SK-N-SH treated with all-trans-retinoic acid at 6 μM for 48 hours (cell line): ENCODE measurements around the gene GCN1.

Experiments
- ATAC-seq: fragments of 200-7000 bp; cut with Tn5 transposase; 3 replicates; pipeline ENCODE4 v1.9.1; 2020; ENCODE audit warnings: mild to moderate bottlenecking, moderate library complexity
- ARNTL ChIP-seq: fragments of 450-650 bp; formaldehyde crosslinking; IDR thresholded peaks from 2 replicates; pipeline ENCODE4 v1.5.0; 2020; ENCODE audit warnings: low read depth, mild to moderate bottlenecking, moderate library complexity, borderline replicate concordance
- BACH2 ChIP-seq: fragments of 250-450 bp; sonication (Bioruptor Pico); IDR thresholded peaks from 2 replicates; pipeline ENCODE4 v1.9.0; 2021; ENCODE audit warnings: mild to moderate bottlenecking, borderline replicate concordance
- CREB5 ChIP-seq: fragments of 250-450 bp; sonication (Bioruptor Pico); IDR thresholded peaks from 2 replicates; pipeline ENCODE4 v1.5.1; 2020; ENCODE audit warnings: low read depth, mild to moderate bottlenecking, moderate library complexity
- CSDC2 ChIP-seq: fragments of 250-450 bp; sonication (Bioruptor Pico); IDR thresholded peaks from 2 replicates; pipeline ENCODE4 v1.5.0; 2020; ENCODE audit warnings: mild to moderate bottlenecking, moderate library complexity
- CSRNP3 ChIP-seq: fragments of 250-450 bp; sonication (Bioruptor Pico); IDR thresholded peaks from 2 replicates; pipeline ENCODE4 v1.5.1; 2021; ENCODE audit warnings: mild to moderate bottlenecking, moderate library complexity
- ESRRG ChIP-seq: fragments of 250-450 bp; sonication (Bioruptor Pico); IDR thresholded peaks from 2 replicates; pipeline ENCODE4 v1.6.1; 2021; ENCODE audit warnings: mild to moderate bottlenecking
- GLIS3 ChIP-seq: fragments of 250-450 bp; sonication (Bioruptor Pico); IDR thresholded peaks from 2 replicates; pipeline ENCODE4 v1.5.0; 2020; ENCODE audit warnings: mild to moderate bottlenecking, moderate library complexity
- OSR1 ChIP-seq: fragments of 250-450 bp; sonication (Bioruptor Pico); IDR thresholded peaks from 2 replicates; pipeline ENCODE4 v1.8.0; 2022; ENCODE audit warnings: moderate library complexity, mild to moderate bottlenecking, inconsistent platforms
- PATZ1 ChIP-seq: fragments of 250-450 bp; sonication (Bioruptor Pico); IDR thresholded peaks from 2 replicates; pipeline ENCODE4 v1.8.0; 2020; ENCODE audit warnings: mild to moderate bottlenecking, moderate library complexity, borderline replicate concordance
- POU6F1 ChIP-seq: fragments of 250-450 bp; sonication (Bioruptor Pico); IDR thresholded peaks from 2 replicates; pipeline ENCODE4 v1.8.0; 2021; ENCODE audit warnings: low read depth, mild to moderate bottlenecking, moderate library complexity, borderline replicate concordance
- PPARA ChIP-seq: fragments of 250-450 bp; sonication (Bioruptor Pico); IDR thresholded peaks from 2 replicates; pipeline ENCODE4 v1.5.0; 2020; ENCODE audit warnings: mild to moderate bottlenecking, borderline replicate concordance
- SNAI2 ChIP-seq: fragments of 250-450 bp; sonication (Bioruptor Pico); IDR thresholded peaks from 2 replicates; pipeline ENCODE4 v1.5.0; 2020; ENCODE audit warnings: mild to moderate bottlenecking, moderate library complexity
- TCF4 ChIP-seq: fragments of 250-450 bp; sonication (Bioruptor Pico); IDR thresholded peaks from 2 replicates; pipeline ENCODE4 v1.8.0; 2021; ENCODE audit warnings: mild to moderate bottlenecking, moderate library complexity, borderline replicate concordance
- ZC3H10 ChIP-seq: fragments of 250-450 bp; sonication (Bioruptor Pico); IDR thresholded peaks from 2 replicates; pipeline ENCODE4 v1.5.1; 2021; ENCODE audit warnings: mild to moderate bottlenecking, moderate library complexity
- ZFP3 ChIP-seq: fragments of 250-450 bp; sonication (Bioruptor Pico); IDR thresholded peaks from 2 replicates; pipeline ENCODE4 v1.5.0; 2020; ENCODE audit warnings: mild to moderate bottlenecking, moderate library complexity
- ZFP30 ChIP-seq: fragments of 450-650 bp; formaldehyde crosslinking; IDR thresholded peaks from 2 replicates; pipeline ENCODE4 v1.5.0; 2022; ENCODE audit warnings: mild to moderate bottlenecking, moderate library complexity
- ZNF565 ChIP-seq: fragments of 450-650 bp; formaldehyde crosslinking; conservative IDR thresholded peaks from 2 replicates; pipeline ENCODE4 v1.5.0; 2020; ENCODE audit warnings: low read depth, mild to moderate bottlenecking, moderate library complexity
- ZNF8 ChIP-seq: fragments of 450-650 bp; formaldehyde crosslinking; IDR thresholded peaks from 2 replicates; pipeline ENCODE4 v1.5.0; 2020; ENCODE audit warnings: mild to moderate bottlenecking, moderate library complexity

The GCN1 gene

GRCh38 chr12:120157678-120158077, 36.8 kb downstream of the GCN1 start:
- no peak for TF ChIP-seq ESRRG (CRISPR knock-in tag)
- no peak for TF ChIP-seq ZC3H10 (CRISPR knock-in tag)
- TF ChIP-seq PPARA (CRISPR knock-in tag) = no peak
- TF ChIP-seq ZFP30 (CRISPR knock-in tag) = no peak
- TF ChIP-seq ZNF8 (CRISPR knock-in tag) = no peak
- TF ChIP-seq CSRNP3 (CRISPR knock-in tag) = no peak
- TF ChIP-seq BACH2 = no peak
- TF ChIP-seq PATZ1 (CRISPR knock-in tag) = no peak
- no peak for TF ChIP-seq GLIS3 (CRISPR knock-in tag)
- no peak for TF ChIP-seq CREB5 (CRISPR knock-in tag)
- no peak for TF ChIP-seq SNAI2 (CRISPR knock-in tag)
- no peak for TF ChIP-seq ARNTL (CRISPR knock-in tag)
- no peak for TF ChIP-seq TCF4 (CRISPR knock-in tag)
- TF ChIP-seq POU6F1 = no peak
- no peak for ATAC-seq

- ATAC-seq = no peak
- no peak for TF ChIP-seq GLIS3 (CRISPR knock-in tag)
- no peak for TF ChIP-seq POU6F1
- no peak for TF ChIP-seq ZFP3 (CRISPR knock-in tag)
- no peak for TF ChIP-seq ZNF565 (CRISPR knock-in tag)
- TF ChIP-seq TCF4 (CRISPR knock-in tag) = no peak
- TF ChIP-seq CSDC2 (CRISPR knock-in tag) = no peak
Observed at GRCh38 chr12:120156315-120157259, 37.9 kb downstream of the GCN1 start.

- ATAC-seq = no peak
- TF ChIP-seq OSR1 = no peak
Observed at GRCh38 chr12:120155072-120155471, 39.4 kb downstream of the GCN1 start.

GRCh38 chr12:120150919-120151525, 43.5 kb downstream of the GCN1 start:
- ATAC-seq = no peak; the same call in 2 of the 3 replicates
- TF ChIP-seq ZC3H10 (CRISPR knock-in tag) = no peak
- no peak for TF ChIP-seq BACH2
- no peak for TF ChIP-seq POU6F1
- TF ChIP-seq SNAI2 (CRISPR knock-in tag) = no peak
- TF ChIP-seq CSRNP3 (CRISPR knock-in tag) = no peak
- TF ChIP-seq, all 23 proteins: peak for 0
